GM21423 (cell line): Measurements from ENCODE around the gene SDK1.

Source experiments
- ATAC-seq: cut with Tn5 transposase; IDR thresholded peaks from one replicate; pipeline ENCODE4 v1.9.1; 2021; ENCODE audit warnings: mild to moderate bottlenecking, moderate library complexity; ENCODE audit not compliant: unreplicated experiment

The SDK1 gene

DNA sequence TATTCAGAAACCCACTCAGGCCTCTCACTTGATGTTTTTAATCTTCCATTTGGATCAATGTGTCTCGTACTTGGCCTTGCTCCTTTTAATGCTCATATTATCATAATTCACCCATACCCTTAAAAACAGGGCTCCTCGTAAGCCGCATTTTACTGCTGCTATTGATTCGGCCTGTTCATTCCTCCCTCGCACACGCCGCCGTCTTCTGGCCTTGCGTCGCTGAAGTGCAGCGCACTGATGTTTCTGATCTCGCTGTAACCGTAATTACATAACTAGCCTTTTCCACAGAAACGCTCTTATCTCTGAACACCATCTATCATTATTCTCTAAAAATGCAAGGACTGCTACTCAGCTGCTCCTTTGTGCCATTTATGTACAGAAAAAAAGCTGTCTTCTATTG lies 836.5 kb downstream of the SDK1 start:
- no peak for ATAC-seq

DNA sequence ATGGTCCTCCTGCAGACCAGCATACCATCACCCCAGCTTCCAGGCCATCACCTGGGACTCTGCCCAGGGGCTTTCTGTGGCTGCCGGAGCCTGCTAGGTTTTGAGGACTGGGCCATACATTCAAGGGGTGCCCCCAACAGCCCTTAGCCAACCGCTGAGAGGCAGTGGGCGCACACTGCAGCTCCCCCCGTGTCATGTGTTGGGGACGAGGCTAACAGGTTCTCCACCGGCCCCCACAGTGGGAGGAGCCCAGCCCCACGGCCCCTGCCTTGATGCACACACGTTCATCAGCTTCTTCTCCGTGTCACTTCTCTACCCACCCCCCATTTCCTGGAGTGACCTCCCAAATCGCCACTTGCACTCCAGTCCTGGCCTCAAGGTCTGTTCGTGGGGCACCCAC lies 837.8 kb downstream of the SDK1 start:
- no peak for ATAC-seq

DNA sequence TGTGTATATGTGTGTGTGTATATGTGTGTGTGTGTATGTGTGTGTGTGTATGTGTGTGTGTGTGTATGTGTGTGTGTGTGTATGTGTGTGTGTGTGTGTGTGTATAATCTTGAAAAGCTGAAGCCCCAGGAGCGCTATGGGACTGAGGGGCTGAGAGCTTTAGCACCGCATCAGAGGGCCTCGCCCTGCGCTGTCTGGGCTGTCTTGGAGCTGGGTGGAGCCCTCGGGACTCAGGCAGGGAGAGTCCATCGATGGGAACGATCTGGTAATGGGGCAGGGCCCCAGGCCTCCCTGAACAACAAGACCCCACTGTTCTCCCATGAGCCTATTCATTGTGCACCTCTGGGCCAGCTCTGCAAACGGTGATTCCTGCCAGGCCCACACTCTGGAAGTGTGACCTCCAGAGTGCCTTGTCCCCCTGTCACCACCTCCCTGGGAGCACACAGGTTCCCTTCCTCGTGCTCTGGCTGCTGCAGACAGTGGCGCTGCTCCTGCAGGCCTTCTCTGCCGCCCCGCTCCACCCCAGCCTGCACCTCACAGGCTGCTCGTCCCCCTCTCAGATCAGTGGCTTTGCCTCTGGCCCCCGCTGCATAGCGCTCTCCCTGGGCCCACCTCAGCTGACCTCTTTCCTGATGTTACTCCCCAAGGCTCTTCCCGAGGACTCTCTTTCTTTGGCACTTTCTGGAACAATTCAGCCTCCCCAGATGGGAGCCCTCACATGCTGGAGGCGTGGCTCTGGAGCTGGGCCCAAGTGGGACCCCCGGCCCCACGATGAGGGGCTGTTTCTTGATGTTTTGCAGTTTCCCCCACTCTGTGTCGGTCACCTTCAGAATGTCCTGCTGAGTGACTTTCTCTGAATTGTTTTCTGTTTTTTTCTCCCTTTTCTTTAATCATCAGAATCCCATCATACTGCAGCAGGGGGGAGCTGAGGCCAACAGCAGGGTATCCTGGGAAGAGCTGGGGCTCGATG lies 838.9 kb downstream of the SDK1 start:
- ATAC-seq, result no peak

DNA sequence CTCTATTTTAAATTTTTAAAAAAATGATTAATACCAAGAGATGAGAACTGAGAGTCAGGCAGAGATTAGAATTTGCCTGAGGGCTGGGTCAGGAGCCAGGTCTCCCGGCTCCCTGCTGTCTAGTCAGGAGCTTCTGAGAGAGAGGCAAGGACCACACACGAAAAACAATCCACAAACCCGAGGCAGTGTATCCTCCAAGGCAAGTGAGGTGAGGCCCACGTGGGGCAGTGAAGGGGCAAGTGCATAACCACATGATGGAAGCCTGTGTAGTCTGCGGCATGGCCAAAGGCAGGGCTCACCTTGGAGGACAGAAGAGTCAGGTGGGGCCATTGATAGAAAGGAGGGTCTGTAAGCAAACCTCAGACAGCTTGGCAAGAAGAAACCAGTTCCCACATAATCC lies 839.9 kb downstream of the SDK1 start:
- no peak for ATAC-seq

DNA sequence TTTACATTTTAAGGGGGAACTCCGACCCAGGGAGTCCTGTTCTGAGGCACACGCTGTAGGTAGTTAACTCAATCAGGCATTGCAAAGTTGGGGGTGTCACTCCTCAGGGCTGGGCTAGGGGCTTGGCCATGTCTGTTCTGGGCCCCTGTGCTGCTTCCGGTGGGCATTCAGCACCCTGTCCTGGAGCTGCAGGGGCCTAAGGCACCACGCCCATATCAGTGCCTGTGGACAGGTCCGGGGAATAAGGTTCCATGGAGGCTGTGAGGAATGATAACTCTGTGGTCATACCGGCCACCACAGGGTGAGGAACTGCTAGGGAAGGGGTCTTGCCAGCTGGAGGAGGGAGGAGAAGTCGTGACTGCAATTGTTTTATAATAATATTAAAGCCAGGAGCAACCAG lies 842.0 kb downstream of the SDK1 start:
- ATAC-seq, result no peak

DNA sequence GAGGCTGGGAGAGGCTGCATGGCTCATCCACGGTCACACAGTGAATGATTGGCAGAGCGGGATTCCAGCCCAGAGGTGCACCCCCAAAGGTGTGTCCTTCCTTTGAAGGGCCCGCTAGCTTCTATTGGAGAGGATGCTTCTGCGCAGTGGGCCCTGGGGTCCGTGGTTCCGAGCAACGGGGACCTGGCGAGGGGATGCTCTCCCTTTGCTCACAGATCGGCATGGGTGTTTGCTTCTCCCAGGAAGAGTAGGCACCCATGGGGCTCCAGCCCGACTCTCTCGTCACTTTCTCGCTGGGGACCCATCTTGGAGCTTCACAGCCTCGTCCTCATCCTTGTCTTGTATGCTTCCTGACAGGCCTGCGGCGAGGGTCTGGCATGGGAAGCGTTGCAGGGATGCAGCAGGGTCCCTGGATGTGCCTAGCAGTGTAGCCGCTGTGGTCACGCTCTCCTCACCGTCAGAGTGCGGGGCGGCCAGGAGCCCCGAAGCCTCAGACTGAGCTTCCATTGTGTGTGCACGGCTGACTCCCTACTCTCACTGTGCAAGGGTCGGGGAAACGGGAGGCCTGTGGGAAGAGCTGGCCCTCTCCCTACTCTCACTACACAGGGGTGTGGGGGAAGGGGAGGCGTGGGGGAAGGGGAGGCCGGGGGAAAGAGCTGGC lies 842.6 kb downstream of the SDK1 start:
- no peak for ATAC-seq

DNA sequence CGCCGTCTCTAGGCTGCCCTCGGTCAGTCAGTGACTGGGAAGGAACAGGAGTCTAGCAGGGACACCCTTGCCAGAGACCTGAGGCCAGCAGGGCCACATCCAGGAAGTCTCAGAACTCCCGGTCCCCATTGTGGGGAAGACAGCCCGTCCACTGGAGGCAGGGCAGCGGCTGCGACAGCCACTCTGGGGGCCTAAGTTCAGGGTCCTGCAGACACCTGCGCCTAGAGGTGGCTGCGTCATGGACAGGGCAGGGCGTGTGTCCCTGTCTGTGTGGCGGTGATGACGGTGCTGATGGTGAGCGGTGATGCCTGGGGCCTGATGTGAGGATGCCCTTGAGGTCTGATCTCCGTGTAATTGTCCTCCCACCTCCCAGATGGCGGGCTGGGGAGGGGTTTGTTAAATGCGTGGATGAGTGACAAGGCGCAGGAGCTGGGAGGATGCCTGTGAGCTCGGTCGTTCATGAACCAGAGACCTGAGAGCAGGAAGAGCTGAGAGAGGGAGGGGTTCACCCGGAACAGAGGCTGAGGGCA lies 843.2 kb downstream of the SDK1 start:
- ATAC-seq, result no peak

DNA sequence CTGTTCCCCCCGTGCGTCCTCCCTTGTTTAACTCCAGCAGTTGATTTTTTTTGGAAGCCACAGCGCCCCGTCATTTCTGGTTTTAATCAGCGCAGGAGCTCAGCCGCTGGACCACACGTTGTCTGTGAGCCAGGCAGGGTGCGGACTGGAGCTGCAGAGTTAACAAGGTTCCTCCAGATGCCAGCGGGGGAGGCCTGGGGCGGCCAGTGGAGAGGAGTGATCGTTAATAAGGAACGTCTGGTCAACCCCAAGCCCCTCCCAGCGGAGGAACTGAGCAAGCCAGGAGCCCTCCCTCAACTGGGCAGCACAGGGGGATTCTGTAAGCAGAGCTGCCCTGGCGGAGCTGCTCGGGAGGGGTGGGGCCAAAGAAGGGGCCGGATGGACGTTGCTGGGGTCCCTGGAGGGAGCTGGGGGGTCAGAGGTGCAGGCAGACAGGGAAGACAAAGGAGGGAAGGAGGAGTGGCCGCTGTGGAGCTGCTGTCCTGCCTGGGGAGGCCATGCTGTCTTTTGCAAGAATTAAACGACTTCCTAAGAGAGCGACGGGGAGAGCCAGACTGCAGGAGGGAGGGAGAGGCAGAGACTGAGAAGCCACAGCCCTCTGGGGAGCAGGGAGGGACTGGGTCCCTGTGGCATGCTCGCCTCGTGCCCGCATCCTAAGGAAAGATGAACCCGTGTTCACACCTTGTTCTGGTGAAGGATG lies 843.9 kb downstream of the SDK1 start:
- no peak for ATAC-seq

DNA sequence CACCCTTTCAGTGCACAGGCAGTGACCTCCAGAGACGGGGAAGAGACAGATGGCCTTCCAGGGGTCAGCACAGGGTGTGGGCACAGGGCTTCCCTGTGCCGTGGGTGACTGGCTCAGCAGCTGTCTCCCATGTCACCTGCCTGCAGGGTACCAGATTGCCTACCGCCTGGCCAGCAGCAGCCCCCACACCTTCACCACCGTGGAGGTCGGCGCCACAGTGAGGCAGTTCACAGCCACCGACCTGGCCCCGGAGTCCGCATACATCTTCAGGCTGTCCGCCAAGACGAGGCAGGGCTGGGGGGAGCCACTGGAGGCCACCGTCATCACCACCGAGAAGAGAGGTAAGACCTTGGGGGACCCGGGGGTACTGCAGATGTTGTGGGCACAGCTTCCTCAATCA lies 844.5 kb downstream of the SDK1 start:
- no peak for ATAC-seq

DNA sequence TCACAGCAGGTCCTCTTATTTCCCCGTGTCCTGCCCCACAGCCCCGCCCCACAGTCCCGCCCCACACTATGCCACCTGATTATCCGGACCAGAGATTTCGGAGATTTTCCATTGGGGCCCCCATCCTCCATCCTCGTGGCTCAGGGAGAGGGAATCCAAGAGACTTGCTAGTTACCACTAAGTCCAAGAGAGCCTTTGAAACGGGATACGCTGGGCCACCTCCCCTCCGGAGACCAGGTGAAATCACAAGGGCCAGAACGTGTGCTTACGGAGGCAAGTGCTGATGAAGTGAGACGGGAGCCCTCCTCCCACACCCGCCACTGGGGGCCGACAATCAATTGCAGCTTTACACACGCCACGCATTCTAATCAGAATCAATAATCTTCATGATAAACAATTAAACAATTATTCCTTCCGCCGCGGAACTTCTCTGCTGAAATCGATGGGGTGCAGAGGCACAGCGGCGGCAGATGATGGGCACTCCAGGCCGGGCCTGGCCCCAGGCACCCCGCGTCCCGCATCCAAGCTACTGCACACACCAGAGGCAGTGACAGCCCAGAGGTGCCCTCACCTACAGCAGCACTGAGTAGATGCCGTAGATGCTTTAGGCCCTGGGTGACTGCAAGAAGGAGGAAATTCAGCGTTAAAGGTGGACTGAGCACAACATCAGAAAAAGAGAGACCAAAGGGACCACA lies 847.0 kb downstream of the SDK1 start:
- no peak for ATAC-seq

DNA sequence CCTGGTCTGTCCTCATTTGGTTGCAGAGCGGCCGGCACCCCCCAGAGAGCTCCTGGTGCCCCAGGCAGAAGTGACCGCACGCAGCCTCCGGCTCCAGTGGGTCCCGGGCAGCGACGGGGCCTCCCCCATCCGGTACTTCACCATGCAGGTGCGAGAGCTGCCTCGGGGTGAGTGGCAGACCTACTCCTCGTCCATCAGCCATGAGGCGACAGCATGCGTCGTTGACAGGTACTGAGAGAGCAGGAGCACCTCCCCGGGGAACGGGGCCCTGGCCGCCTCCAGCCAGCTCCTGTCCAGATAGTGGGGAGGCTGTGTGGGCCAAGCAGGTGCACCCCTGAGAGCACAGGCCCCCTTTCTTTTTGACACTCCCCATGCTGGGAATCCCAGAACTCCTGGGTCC lies 848.2 kb downstream of the SDK1 start:
- no peak for ATAC-seq

DNA sequence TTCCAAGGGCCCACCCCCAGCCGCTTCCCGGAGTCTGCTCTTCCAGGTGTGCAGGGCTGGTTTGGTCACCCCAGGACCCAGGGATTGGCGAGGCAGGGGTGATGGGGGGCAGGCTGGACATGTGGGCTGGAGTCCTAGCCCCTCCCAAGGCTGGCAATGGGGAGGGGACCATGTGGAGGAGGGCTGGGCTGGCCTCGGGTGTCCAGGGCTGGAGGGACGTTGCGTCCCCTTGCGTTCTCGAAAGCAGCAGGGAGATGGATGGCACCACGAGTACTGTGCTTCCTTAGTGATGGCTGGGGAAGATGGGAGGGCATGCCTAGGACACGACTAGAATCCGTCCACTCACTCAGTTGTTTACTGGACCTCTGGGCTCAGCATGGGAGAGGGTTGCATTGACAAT lies 848.6 kb downstream of the SDK1 start:
- no peak for ATAC-seq

DNA sequence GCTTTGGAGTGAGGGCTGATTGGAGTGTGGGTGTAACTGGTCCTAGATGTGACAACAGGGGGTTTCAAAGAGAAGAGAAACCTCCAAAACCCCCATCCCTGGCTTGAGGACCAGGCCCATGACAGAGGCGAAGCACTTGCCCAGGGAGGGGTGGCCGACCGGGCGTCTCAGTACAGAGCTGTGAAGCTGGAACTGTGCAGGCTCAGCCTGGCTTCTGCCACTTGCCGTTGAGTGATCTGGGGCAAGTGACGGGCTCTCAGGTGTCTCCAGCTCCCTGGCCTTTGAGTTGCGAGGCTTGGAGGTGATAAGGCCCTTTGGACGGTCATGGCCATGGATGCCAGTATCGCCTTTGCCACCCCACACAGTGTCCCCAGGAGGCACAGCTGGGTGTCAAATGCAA lies 849.7 kb downstream of the SDK1 start:
- ATAC-seq, result no peak

DNA sequence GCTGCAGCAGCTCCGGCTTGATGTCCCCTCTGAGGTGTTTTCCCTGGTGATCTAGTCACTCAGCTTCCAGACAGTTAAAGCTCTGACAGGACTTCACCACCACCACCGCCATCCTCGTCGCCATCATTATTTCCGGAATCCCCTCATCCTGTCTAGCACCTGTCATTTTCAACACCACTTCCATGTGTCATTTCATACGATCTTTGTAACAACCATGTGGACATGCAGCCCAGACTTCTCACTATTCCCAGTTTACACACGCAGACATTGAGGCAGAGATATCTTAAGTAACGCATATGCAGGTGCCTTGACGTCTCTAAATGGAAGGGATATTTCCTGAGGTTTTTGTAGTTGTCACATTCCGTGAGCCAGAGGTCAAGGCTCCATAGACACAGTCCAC lies 850.5 kb downstream of the SDK1 start:
- ATAC-seq, result no peak

DNA sequence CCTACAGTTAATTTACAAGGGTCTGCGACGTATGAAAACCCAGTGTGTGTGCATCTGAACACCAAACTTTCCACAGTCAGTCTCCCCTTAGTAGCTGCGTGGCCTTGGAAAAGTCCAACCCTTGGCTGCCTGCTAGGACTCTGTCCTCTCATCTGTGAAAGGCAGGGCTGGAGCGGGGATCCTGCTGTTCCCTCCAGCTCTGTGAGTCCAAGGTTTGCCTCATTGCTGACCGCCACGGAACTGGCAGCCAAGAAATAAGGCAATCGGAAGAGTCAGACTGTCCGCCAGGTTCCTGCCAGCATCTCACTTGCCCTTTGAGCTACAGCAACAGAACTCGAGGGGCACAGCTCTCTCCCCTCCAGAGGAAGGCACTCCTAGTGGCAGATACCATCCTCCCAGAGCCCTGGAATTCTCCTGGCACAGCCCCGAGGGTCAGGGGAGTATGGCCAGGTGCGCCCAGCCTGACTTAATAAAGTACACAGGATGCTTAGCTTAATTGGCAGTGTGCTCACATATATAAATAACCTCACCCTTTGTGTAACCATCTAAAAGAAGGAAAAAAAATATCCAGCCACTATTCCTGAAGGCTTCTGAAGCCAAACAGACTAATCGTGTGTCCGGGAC lies 851.0 kb downstream of the SDK1 start:
- no peak for ATAC-seq

DNA sequence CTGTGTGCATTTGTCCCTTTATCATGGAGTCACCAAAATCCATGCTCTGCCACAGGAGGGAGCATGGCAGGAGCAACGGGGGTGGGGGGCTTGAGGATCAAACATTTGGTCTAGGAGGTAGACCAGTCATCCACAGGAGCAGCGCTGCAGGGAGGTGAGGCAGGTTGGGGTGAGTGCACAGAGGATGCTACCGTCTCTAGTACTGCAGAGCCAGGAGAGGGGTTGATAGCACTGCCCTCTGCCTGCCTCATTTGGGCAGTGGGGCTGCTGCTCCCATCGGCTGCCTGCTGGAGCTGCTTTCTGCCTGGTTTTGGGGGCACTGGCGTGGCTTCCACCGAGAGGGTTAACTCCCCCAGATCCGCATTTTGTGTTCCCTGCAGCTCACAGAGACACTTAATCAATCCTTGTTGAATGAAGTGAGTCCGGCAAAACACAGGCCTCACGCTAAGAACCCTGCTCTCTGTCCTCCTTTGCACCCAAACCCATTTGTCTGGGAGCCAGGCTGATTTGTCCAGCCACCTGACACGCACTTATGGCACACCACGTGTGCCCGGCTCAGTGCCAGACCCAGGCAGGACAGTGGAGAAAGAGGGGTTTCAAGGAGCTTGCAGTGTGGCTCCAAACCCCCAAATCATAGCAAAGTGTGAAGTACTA lies 854.0 kb downstream of the SDK1 start:
- ATAC-seq, result no peak

DNA sequence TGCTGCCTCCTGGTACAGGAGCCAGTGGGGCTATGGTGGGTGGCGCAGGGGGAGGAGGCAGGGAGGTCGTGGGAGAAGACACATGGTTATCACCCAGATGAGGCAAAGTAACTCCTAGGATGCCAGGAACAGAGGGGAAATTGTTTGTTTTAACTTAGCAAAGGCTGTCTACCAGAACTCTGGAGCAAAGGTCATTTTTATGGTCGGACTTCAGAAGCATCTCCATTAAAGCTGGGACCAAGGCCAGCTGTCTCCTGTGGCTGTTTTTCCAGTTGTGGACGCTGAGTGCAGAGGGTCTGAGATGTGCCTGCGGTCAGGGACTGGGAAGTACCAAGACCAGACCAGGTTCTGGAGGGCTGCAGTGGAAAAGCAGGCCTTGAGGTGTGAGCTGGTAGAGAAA lies 855.1 kb downstream of the SDK1 start:
- ATAC-seq, result no peak

DNA sequence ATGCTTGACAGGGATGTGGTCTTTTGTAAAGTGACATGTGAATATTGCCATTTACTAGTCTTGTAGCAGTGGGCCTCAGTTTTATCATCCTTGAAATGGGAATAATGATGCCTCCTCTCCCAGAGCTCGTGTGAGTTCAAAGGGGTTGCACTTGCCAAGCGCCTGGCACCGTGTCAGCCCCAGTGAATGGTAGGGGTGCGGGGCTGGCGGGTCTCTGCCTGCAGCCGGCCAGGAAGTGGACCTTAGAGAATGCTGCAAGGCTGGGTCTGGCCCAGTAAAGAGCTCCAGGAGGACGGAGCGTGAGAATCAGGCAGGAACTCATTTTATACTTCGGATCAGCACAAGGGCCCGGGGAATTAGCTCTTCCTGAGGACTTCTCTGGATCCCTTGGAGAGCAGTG lies 856.6 kb downstream of the SDK1 start:
- no peak for ATAC-seq

DNA sequence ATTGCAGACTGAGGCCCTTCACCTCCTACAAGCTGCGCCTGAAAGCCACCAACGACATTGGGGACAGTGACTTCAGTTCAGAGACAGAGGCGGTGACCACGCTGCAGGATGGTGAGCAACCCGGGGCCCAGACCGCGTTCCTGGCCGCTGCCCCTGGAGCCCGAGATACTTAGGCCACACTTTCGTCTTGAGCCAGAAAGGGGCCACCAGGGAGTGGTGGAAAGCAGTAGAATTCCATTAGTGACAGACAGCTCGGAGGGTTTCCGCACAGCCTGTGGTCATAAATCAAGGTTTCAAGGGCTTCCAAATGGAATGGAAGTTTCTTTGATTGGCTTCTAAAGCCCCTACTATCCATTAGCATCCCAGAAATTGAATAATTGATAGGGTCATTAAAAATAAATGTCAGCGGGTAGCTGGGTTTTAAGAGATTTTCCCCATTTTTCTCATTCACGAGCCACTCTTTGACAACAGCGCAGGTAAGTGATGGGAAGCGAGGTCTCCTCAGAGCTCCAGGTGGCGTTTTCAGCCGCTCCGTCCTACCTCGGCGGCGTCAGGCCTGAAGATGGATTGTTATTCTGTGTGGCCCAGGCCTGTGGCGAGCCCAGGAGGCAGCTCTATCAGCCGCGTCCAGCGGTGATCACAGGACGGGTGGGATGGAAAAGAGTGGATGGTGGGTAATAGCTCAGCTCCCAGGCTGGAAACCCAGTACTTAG lies 857.5 kb downstream of the SDK1 start:
- no peak for ATAC-seq
